PFSK-1 (cell line): ENCODE results near the gene EGR1.

ENCODE experiments used
- FOXP2 ChIP-seq: optimal IDR thresholded peaks from 2 replicates; pipeline ENCODE3; 2011; ENCODE audit warnings: borderline replicate concordance, control low read depth, inconsistent platforms; ENCODE audit not compliant: insufficient read depth; ENCODE audit errors: extremely low read length, extremely low read depth
- POLR2AphosphoS5 ChIP-seq: IDR thresholded peaks from 2 replicates; pipeline ENCODE4 v1.6.1; 2012; ENCODE audit warnings: low read depth, mild to moderate bottlenecking, control low read depth, low read length, moderate library complexity
- SIN3A ChIP-seq: IDR thresholded peaks from 2 replicates; pipeline ENCODE4 v1.6.1; 2012; ENCODE audit warnings: mild to moderate bottlenecking, low read length, moderate library complexity, borderline replicate concordance; ENCODE audit not compliant: insufficient read depth
- TAF1 ChIP-seq: IDR thresholded peaks from 2 replicates; pipeline ENCODE4 v1.6.1; 2012; ENCODE audit warnings: low read length, control low read depth, borderline replicate concordance; ENCODE audit not compliant: insufficient read depth
- TF ChIP-seq, protein P1 (sequence below), 2 experiments: IDR thresholded peaks; 2 replicates each; pipeline versions ENCODE4 v1.6.1 to v1.8.0; 2011 to 2012; ENCODE audit warnings: low read depth in 2 of 2, low read length in 2 of 2, control low read depth in 1 of 2, inconsistent platforms in 1 of 2, mild to moderate bottlenecking in 1 of 2, moderate library complexity in 1 of 2; ENCODE audit not compliant: insufficient read depth in 1 of 2

The EGR1 gene

DNA sequence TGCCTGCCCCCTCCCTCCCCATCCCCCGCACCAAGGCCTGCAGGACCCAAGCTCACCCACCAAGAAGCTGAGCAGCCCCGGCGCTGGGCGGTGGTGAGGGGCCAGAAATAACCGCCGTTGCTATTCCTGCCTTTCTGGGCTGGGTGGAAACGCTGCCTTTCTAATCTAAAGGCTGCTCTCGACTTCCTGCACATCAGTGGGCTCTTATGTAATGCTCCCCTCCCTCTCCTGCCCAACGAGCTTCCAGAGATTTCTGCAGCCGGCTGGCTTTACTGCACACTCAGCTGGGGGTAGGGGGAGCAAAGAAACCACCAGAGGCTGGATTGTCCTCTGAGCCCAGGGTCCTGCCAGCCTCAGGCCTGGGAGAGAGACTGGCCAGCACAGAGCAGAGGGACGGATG lies 6.9 kb upstream of the EGR1 start:
- TF ChIP-seq SIN3A (no peak), POLR2AphosphoS5 (no peak), TAF1 (no peak), FOXP2 (no peak)
- TF ChIP-seq, protein P1, sequence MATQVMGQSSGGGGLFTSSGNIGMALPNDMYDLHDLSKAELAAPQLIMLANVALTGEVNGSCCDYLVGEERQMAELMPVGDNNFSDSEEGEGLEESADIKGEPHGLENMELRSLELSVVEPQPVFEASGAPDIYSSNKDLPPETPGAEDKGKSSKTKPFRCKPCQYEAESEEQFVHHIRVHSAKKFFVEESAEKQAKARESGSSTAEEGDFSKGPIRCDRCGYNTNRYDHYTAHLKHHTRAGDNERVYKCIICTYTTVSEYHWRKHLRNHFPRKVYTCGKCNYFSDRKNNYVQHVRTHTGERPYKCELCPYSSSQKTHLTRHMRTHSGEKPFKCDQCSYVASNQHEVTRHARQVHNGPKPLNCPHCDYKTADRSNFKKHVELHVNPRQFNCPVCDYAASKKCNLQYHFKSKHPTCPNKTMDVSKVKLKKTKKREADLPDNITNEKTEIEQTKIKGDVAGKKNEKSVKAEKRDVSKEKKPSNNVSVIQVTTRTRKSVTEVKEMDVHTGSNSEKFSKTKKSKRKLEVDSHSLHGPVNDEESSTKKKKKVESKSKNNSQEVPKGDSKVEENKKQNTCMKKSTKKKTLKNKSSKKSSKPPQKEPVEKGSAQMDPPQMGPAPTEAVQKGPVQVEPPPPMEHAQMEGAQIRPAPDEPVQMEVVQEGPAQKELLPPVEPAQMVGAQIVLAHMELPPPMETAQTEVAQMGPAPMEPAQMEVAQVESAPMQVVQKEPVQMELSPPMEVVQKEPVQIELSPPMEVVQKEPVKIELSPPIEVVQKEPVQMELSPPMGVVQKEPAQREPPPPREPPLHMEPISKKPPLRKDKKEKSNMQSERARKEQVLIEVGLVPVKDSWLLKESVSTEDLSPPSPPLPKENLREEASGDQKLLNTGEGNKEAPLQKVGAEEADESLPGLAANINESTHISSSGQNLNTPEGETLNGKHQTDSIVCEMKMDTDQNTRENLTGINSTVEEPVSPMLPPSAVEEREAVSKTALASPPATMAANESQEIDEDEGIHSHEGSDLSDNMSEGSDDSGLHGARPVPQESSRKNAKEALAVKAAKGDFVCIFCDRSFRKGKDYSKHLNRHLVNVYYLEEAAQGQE (IDR thresholded peaks at IDR 0.05; ENCODE audit: insufficient read depth in 1 of 2, low read depth in 2 of 2, low read length in 2 of 2), result no peak

GRCh38 chr5:138458856-138459255 lies 6.4 kb upstream of the EGR1 start:
- TF ChIP-seq POLR2AphosphoS5 (no peak), TAF1 (no peak), FOXP2 (no peak), SIN3A (no peak)
- TF ChIP-seq, protein P1 (IDR thresholded peaks at IDR 0.05; ENCODE audit: insufficient read depth in 1 of 2, low read depth in 2 of 2, low read length in 2 of 2), result no peak

DNA sequence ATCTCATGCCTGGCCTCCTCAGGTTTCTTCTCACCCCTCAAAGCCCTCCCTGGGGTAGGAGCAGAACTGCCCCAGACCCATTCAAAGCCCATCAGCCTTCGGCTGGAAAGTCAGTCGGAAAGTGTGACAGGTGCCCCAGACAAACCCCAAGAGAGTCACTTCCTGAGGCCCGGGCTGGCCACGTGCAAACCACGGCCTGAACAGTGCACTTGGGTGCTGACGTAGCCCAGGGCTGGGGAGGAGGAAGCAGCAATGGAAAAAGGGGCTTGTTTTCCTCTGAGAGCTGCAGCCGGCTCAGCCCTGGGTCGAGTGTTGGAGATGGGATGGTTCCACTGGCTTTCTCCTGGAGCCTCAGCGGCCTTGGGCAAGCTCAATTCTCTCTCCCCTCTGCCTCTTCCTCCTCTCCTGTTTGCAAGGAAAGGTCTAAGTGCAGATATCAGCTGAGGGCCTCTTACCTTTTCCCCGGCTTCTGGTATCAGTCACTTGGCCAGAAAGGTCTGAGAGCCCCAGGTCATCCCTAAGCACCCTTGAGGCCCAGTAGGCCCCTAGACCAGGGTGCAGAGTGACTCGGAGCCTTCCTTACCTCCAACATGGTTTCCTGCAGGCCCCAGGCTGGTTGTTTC lies 5.9 kb upstream of the EGR1 start:
- no peak for TF ChIP-seq POLR2AphosphoS5

DNA sequence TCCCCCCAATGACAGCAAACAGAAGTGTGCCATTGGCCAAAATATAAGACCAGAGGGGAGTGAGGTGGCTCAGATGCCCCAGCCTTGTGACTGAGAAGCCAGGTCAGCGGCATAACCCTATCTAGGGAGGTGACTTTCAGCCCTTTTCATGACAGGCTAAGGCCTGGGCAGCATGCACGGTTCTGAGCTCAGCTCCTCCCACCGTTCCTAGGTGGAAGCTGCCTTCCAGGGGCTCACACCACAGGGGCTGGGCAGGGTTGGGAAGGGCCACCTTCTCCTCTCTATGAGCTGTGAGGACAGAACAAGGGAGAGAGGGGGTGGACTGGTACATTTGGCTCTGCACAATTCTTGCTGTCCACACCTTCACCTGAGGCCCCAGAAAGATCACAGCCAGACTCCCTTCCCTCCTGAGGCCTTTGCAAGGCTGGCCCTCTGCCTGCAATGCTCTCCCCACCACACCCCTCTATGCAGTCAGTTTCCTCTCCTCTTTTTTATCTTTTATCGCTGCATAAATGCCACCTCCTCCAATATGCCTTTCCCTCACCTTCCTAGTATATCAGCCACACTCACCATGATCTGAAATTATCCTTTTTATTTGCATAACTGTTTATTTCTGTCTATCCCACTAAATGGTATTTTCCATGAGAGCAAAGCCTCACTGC lies 5.1 kb upstream of the EGR1 start:
- TF ChIP-seq, protein P1 (IDR thresholded peaks at IDR 0.05; ENCODE audit: insufficient read depth in 1 of 2, low read depth in 2 of 2, low read length in 2 of 2), result no peak
- TF ChIP-seq POLR2AphosphoS5, result no peak
- no peak for TF ChIP-seq FOXP2
- no peak for TF ChIP-seq SIN3A
- no peak for TF ChIP-seq TAF1

DNA sequence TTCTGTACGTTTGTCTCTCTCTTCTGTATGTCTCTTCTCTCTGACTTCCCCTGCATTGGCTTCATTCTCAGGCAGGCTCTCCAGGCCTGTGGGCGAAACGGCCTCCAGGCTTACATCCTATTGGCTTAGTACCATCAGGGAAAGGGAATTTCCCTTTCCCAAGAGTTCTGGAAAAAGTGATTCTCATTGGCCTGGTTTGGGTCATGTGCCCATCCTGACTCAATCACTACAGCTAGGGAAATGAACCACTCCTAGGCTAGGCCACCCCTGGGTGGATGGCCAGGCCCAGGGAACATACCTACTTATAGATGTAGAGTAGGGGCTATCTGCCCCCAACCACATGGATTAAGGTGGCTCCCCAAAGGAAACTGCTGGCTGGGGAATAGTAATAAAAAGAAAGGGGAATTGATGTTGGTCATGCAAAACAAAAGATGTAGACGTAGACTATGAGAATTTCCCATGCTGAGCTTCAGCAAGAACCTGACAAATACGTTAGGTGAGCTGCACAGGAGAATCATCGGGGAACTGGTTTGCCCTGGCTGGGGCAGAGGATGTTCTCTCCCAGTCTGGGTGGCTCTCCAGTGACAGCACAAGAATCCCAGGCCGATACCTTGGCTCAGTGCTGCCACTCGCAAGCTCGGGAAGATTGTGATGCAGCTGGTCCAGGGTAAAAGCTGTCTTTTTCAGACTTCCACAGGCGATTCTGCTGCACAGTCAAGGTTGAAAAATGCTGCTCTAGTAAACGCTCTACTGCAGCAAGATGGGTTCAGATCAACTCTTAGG lies 3.7 kb upstream of the EGR1 start:
- TF ChIP-seq FOXP2, result no peak
- no peak for TF ChIP-seq SIN3A
- no peak for TF ChIP-seq POLR2AphosphoS5
- no peak for TF ChIP-seq TAF1
- TF ChIP-seq, protein P1 (IDR thresholded peaks at IDR 0.05; ENCODE audit: insufficient read depth in 1 of 2, low read depth in 2 of 2, low read length in 2 of 2), result no peak
